GM23338 (cell line): ENCODE measurements around the gene CXCL9. TPM values are rescaled to one million over a fixed set of nuclear protein-coding genes. Genes with fewer than 3 reads are reported as not detected.

Experiments used
- CREB1 ChIP-seq: fragments of 250-450 bp; sonication (Bioruptor Pico); IDR thresholded peaks from 2 replicates; pipeline ENCODE4 v1.5.0; 2020; ENCODE audit warnings: low read depth, mild to moderate bottlenecking, moderate library complexity
- CTCF ChIP-seq, 2 experiments: fragments of 200-600 bp in 1 of 2; sonication (generic) in 1 of 2; conservative IDR thresholded peaks; 2 replicates each; pipeline versions ENCODE4 v1.5.1 to v1.6.1; 2016 to 2017; ENCODE audit warnings: antibody characterized with exemption in 2 of 2, low read depth in 2 of 2, mild to moderate bottlenecking in 2 of 2, moderate library complexity in 1 of 2
- ETS1 ChIP-seq: IDR thresholded peaks from 2 replicates; pipeline ENCODE4 v1.6.1; 2016; ENCODE audit warnings: antibody characterized with exemption
- EZH2phosphoT487 ChIP-seq: fragments of 200-600 bp; sonication (generic); IDR thresholded peaks from one replicate; pipeline ENCODE4 v1.8.1; 2018; ENCODE audit warnings: antibody characterized with exemption; ENCODE audit not compliant: unreplicated experiment
- JUNB ChIP-seq: IDR thresholded peaks from one replicate; pipeline ENCODE4 v1.6.1; 2016; ENCODE audit warnings: antibody characterized with exemption; ENCODE audit not compliant: unreplicated experiment
- NANOG ChIP-seq: IDR thresholded peaks from 2 replicates; pipeline ENCODE4 v1.6.1; 2016; ENCODE audit warnings: antibody characterized with exemption, borderline replicate concordance
- STAT1 ChIP-seq: IDR thresholded peaks from one replicate; pipeline ENCODE4 v1.6.1; 2016; ENCODE audit warnings: antibody characterized with exemption; ENCODE audit not compliant: unreplicated experiment
- ZNF331 ChIP-seq: fragments of 250-450 bp; sonication (Bioruptor Pico); IDR thresholded peaks from 2 replicates; pipeline ENCODE4 v1.5.0; 2020; ENCODE audit warnings: low read depth, mild to moderate bottlenecking, moderate library complexity
- ZNF462 ChIP-seq: fragments of 250-450 bp; sonication (Bioruptor Pico); IDR thresholded peaks from 2 replicates; pipeline ENCODE4 v1.5.0; 2020; ENCODE audit warnings: mild to moderate bottlenecking, moderate library complexity
- polyA plus RNA-seq: library from polyadenylated mRNA; unstranded; fragments of >200 nt; fragmentation: Nextera tagmentation; extraction: Ambion mirVana; gene quantifications from 2 replicates; pipeline ENCODE4 v1.2.1, GENCODE V29; 2016
- total RNA-seq: library from RNA; depleted of rRNA; stranded (reverse); fragments of >200 nt; shearing (Covaris generic); gene quantifications from 2 replicates; pipeline ENCODE4 v1.2.3, GENCODE V29; 2014

The CXCL9 gene
- total and polyA plus RNA-seq, 2 experiments from 2014 or later, result not detected

GRCh38 chr4:76011700-76012387, 4.5 kb upstream of the CXCL9 start (continued):
- no peak for TF ChIP-seq ZNF462 (CRISPR knock-in tag)
- no peak for TF ChIP-seq STAT1
- TF ChIP-seq ZNF331 (CRISPR knock-in tag), result no peak
- TF ChIP-seq CTCF (conservative IDR thresholded peaks at IDR 0.05; ENCODE audit: low read depth in 2 of 2), result no peak
- TF ChIP-seq ETS1, result no peak
- TF ChIP-seq EZH2phosphoT487, result no peak
- TF ChIP-seq JUNB, result no peak
- TF ChIP-seq CREB1, result no peak
- no peak for TF ChIP-seq NANOG
